ENCODE data around the gene HCN2.

DNA sequence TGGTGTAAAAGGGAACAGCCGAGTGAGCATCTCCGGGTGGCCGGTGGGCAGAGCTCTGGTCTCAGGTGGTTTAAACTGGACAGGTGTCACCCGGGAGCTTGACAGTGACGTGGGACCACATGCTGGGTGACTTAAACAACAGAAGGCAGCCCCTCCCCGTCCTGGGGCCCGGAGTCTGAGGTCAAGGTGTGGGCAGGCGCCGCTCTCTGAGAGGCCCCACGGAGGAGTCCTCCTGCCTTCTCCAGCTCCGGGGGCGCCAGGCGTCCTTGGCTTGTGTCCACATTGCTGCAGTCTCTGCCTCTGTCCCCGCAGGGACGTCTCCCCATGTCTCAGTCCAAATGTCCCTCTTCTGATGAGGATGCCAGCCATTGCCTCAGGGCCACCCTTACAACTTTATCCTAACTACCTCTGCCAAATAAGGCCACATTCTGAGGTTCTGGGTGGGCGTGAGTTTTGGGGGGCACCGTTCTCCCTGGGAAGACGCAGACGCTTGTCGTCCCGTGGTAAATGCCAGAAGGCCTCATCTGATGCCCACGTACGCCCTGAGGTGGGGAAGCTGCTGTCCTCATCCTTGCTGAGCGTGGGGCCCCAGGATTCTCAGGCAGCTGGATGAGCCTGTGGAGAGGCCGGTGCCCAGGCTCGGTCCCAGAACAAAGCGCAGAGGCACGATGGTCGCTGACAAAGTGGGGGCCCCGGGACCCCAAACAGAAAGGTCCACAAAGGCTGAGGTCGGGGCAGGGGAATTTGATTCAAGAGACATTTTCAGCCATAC is 32.9 kb upstream of the HCN2 start:
- TF ChIP-seq, protein P1, sequence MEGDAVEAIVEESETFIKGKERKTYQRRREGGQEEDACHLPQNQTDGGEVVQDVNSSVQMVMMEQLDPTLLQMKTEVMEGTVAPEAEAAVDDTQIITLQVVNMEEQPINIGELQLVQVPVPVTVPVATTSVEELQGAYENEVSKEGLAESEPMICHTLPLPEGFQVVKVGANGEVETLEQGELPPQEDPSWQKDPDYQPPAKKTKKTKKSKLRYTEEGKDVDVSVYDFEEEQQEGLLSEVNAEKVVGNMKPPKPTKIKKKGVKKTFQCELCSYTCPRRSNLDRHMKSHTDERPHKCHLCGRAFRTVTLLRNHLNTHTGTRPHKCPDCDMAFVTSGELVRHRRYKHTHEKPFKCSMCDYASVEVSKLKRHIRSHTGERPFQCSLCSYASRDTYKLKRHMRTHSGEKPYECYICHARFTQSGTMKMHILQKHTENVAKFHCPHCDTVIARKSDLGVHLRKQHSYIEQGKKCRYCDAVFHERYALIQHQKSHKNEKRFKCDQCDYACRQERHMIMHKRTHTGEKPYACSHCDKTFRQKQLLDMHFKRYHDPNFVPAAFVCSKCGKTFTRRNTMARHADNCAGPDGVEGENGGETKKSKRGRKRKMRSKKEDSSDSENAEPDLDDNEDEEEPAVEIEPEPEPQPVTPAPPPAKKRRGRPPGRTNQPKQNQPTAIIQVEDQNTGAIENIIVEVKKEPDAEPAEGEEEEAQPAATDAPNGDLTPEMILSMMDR (conservative IDR thresholded peaks at IDR 0.05) = no peak
- TF ChIP-seq EZH2 (IDR thresholded peaks at IDR 0.05; ENCODE audit: low read depth) = no peak

All from PC-9 (cell line).